Bronchial epithelial cell (primary cell): ENCODE results near the gene SAT2. TPM values are rescaled to one million over a fixed set of nuclear protein-coding genes. Genes with fewer than 3 reads are reported as not detected.
A peak's percentile ranks its signal among the peaks of the same experiment; 100 is the strongest.

Experiments
- DNase-seq: peaks from one replicate; pipeline ENCODE4 v3.0.0-alpha.2; 2010; ENCODE audit warnings: low read depth
- FAIRE-seq: peaks from 2 replicates; lab custom pipeline; 2011; peaks lifted over from hg19 to GRCh38; lab: Jason Lieb, UNC
- H3K27me3 ChIP-seq: 2 replicates; pipeline ENCODE4 v1.5.1; 2011; ENCODE audit warnings: low read length; ENCODE audit not compliant: control insufficient read depth, insufficient read depth
- H3K36me3 ChIP-seq: 2 replicates; pipeline ENCODE4 v1.5.1; 2011; ENCODE audit warnings: low read length; ENCODE audit not compliant: control insufficient read depth, insufficient read depth
- H3K4me3 ChIP-seq: 2 replicates; pipeline ENCODE4 v1.5.1; 2011; ENCODE audit warnings: mild to moderate bottlenecking, low read depth, low read length, control low read depth
- total RNA-seq: library from RNA; depleted of rRNA; stranded (reverse); fragments of >200 nt; gene quantifications from 2 replicates; pipeline ENCODE4 v1.2.1, GENCODE V29; 2014
- TF ChIP-seq, protein P1 (sequence below): IDR thresholded peaks from 2 replicates; pipeline ENCODE4 v1.5.1; 2011; ENCODE audit warnings: mild to moderate bottlenecking, moderate library complexity, low read length, control low read depth, inconsistent platforms; ENCODE audit not compliant: insufficient read depth, severe bottlenecking

The SAT2 gene
- total RNA-seq, 1 donor from 2014 or later: 38.7 TPM

- H3K36me3 ChIP-seq: peaks cover 8% of the 10 kb centered on the region
These were observed 40.2 kb upstream of the SAT2 start for GRCh38 chr17:7667656-7668406.

GRCh38 chr17:7656958-7657609, 29.5 kb upstream of the SAT2 start:
- no peak for DNase-seq
- H3K36me3 ChIP-seq: no peaks in the 10 kb centered on the region
- FAIRE-seq: no peak
- H3K4me3 ChIP-seq: no peak overlapping the region
- TF ChIP-seq, protein P1, sequence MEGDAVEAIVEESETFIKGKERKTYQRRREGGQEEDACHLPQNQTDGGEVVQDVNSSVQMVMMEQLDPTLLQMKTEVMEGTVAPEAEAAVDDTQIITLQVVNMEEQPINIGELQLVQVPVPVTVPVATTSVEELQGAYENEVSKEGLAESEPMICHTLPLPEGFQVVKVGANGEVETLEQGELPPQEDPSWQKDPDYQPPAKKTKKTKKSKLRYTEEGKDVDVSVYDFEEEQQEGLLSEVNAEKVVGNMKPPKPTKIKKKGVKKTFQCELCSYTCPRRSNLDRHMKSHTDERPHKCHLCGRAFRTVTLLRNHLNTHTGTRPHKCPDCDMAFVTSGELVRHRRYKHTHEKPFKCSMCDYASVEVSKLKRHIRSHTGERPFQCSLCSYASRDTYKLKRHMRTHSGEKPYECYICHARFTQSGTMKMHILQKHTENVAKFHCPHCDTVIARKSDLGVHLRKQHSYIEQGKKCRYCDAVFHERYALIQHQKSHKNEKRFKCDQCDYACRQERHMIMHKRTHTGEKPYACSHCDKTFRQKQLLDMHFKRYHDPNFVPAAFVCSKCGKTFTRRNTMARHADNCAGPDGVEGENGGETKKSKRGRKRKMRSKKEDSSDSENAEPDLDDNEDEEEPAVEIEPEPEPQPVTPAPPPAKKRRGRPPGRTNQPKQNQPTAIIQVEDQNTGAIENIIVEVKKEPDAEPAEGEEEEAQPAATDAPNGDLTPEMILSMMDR: no peak
- peaks cover 11% of the 10 kb centered on the region for H3K27me3 ChIP-seq

More at GRCh38 chr17:7667656-7668406, 40.2 kb upstream of the SAT2 start:
- DNase-seq: no peak
- FAIRE-seq: no peak
- Histone ChIP-seq H3K27me3 (no peaks in the 10 kb centered on the region), H3K4me3 (no peak overlapping the region)
- TF ChIP-seq, protein P1: no peak

DNA sequence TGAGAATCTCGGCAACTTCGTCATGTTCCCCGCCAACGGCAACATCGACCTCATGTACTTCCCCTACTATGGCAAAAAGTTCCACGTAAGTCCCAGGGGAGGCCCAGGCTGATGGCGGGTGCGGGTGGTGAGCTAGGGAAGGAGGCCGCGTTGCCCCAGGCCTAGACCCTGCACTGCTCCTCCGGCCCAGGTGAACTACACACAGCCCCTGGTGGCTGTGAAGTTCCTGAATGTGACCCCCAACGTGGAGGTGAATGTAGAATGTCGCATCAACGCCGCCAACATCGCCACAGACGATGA, 27.9 kb upstream of the SAT2 start:
- TF ChIP-seq, protein P1: no peak
- Histone ChIP-seq H3K4me3 (no peak overlapping the region), H3K27me3 (peaks cover 22% of the 10 kb centered on the region), H3K36me3 (no peaks in the 10 kb centered on the region)
- DNase-seq (no peak), FAIRE-seq (no peak)

GRCh38 chr17:7654832-7655540, 27.4 kb upstream of the SAT2 start:
- no peak overlapping the region for H3K4me3 ChIP-seq
- TF ChIP-seq, protein P1: no peak
- peaks cover 27% of the 10 kb centered on the region for H3K27me3 ChIP-seq
- H3K36me3 ChIP-seq: no peaks in the 10 kb centered on the region
- no peak for DNase-seq
- no peak for FAIRE-seq

GRCh38 chr17:7652388-7653356, 25.1 kb upstream of the SAT2 start:
- Histone ChIP-seq H3K36me3 (no peaks in the 10 kb centered on the region), H3K27me3 (peaks cover 30% of the 10 kb centered on the region), H3K4me3 (no peak overlapping the region)
- FAIRE-seq (peak; percentile 68), DNase-seq (no peak)
- TF ChIP-seq, protein P1: no peak
